GM18517 (cell line): ENCODE results near the gene GABRR3.

Source experiments
- ATAC-seq: cut with Tn5 transposase; IDR thresholded peaks from one replicate; pipeline ENCODE4 v1.9.1; 2021; ENCODE audit warnings: mild to moderate bottlenecking, moderate library complexity; ENCODE audit not compliant: unreplicated experiment

Gene GABRR3

DNA sequence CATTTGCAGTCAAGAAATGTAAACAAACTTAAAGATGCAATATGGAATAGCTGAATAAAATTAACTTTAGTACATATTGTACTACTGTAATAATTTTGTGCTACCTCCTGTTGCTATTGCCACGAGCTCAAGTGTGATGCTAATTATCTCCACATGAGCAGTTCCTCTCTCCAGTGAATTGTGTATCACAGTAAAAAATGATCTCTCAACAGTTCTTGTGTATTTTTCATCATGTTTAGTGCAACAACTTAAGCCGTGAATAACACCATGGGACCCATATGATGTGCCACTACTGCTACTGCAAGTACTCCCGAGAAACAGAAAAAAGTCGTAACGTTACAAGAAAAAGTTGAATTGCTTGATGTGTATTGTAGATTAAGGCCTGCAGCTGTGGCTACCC lies 75.2 kb downstream of the GABRR3 start:
- no peak for ATAC-seq

DNA sequence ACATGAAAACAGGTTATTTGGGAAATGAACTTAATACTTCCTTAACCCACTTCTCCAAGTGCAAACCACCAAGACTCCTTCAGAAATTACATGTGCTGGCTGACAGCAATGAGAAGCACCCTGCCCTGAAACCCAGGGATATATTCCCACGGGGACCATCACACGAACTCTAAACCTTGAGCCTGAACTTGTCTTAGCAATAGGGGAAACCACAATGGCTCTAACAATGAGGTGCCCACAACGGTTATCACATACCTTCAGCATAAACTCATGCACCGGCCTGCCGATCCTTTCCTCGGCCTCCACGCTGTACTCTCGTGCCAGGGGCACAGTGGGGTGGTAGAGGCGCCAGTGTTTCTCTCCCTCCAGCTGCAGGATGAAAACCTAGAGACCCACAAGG lies 76.3 kb downstream of the GABRR3 start:
- no peak for ATAC-seq

DNA sequence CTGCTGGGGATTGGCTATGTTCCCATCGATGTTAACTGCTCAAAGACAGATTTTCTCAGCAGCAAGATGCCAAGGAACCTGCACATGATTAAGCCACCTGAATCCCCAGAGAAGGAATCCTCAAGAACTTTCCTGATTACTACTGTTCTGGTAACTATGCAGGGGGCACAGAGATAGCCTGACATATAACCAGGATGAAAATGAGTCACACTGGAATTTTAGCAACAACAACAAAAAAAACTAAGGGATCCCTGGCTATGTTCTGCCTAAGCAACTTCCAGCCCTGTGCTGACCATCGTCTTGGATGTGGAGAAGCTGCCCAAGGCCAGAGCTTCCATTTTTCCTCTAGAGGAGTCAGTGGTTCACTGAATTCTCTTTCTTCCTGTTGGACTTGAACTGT lies 76.7 kb downstream of the GABRR3 start:
- ATAC-seq, result no peak

DNA sequence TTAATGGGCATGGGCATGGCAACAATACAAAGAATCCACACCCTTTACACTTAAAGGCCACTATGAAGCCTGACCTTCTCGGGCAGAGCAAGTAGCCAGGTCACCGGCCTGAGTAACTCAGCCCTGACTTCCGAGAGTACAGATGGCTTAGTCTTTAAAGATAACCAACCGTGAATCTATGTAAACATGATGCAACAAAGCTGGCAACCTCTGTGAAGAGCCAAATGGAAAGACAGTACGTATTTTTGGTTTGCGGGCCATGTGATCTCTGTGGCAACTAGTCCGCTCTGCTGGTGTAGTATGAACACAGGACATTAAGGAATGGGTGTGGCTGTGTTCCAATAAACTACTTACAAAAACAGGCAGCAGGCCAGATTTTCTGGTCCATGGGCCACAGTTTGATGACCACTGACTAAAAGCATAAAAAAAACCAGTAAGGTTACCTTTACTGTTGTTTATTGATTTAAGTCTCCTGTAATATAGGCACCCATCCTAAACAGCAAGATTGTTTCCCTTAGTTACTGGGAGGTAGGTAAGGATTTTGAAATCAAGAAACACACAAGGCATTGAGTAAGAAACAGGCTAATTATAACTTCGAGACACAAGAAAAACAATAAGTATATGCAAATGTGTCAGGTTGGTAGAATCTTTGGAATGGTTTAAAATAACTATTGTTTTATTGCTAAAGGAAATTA lies 77.4 kb downstream of the GABRR3 start:
- ATAC-seq, result no peak

DNA sequence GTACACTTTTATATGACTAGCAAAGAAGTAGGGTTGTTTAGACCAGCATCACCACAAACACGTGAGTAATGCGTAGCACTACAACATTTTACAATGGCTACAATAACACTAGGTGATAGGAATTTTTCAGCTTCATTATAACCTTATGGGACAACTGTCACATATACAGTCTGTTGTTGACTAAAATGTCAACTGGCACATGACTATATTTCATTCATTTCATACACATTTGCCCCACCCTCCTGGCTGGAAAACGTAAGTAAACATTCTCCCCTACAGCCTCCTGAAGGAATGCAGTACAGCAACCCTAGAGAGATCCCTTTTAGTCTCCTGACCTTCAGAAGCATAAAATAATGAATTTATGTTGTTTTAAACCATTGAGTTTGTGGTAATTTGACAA lies 79.1 kb downstream of the GABRR3 start:
- no peak for ATAC-seq

DNA sequence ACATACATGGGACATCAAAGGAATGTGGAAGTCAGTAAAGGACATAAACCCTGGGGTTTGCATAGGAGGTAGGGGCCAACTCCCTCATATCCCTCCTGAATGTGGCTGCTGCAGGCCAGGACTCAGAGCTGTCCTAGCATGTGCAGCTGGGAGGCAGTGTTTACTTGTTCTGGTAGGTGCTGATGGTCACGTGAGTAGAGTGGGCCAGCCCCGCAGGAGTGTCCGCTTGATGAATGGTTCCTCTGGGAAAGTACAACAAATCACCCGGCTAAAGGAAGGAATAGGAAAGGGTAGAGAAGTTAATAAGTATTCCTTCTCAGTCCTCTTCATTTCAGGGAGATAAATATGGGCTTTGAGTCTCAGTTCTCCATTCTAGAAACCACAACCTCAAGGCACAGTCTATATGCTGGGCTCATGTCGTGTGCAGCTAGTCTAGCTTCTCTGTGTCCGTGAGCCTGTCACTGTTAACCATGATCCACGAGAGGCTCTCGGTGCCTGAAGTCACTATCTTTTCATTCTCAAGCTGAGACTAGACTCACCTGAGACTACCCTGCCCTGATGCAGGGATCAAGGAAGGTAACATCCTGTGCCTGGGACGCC lies 80.8 kb downstream of the GABRR3 start:
- no peak for ATAC-seq

DNA sequence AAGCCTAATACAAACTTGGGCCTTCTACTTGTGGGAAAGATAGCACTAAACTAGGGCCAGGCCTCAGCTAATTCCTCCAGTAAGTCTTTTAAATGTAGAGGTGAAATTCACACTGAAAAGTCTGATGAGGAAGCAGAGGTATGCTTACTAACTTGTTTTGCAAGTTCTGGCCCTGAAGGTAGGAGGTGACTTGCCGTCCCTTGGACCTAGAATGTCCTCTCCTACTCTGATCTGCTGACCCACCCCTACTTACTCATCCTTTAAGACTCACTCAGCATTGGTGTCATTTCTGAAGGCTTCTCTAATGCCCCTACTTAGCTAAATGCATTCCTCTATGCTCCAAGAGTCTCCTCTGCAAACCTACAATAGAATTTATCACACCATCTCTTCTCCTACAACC lies 82.2 kb downstream of the GABRR3 start:
- no peak for ATAC-seq

DNA sequence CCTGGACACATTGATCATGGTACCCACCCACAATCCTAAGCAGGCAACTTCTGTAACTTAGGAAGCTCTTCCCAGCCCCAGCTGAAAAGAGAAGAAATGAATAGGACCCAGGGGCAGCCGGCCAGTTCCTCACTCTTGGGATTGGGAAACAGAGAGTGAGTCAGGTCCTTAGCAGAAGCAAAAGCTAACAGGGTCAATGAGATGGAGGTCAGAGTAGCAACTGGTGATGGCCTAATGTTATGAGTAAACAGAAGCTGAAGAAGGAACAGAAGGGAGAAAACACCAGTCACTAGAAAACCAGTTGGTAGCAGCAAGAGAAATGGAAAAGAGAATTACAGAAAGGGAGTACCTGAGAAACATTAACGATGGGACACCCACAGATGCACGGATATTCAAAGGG lies 82.8 kb downstream of the GABRR3 start:
- no peak for ATAC-seq

DNA sequence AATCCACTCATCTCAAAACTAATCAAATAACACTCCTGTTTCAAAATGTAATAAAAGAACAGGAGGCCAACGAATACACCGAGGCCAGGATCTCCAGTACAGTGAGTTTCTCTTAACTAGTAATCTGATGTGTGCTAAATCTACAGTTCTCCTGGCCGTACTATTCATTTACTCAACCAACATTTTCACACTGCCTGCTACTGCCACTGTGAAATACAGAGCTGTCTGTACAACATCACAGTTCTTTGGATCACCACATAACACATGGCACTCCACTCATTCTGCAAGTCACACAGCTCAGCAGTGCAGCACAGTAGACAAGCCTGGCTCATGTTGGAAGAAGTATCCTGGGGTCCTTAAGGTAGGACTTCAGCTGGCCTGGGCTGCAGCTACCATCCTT lies 84.8 kb downstream of the GABRR3 start:
- ATAC-seq, result no peak

DNA sequence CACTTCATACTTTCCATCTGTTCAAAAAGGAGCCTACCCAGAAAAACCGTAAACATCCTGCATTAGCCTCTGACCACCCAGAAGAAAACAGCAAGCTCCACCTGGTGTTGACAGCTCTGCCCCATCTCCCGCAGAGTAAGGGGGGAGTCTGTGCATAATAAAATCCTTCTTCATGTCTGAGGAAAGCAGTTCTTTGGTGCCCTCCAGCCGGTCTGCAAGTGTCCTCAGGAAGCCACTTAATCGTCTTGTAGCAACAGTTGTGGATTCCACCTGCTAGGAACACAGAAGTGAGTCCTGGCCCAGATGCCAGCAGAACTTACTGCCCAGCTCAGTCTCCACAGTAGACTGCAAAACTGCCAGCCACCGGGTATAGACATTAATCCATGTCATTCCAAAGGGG lies 85.4 kb downstream of the GABRR3 start:
- no peak for ATAC-seq

DNA sequence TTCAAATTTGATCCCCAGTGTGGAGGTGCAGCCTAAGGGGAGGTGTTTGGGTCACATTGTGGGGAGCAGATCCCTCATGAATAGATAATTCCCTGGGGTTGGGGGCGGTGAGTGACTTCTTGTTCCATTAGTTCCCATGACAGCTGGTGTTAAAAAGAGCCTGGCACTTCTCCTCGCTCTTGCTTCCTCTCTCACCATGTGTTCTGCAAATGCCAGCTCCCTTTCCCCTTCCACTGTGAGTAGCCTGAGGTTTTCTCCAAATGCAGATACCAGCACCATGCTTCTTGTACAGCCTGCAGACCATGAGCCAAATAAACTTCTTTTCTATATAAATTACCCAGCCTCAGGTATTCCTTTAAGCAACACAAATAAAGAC lies 86.0 kb downstream of the GABRR3 start:
- no peak for ATAC-seq

DNA sequence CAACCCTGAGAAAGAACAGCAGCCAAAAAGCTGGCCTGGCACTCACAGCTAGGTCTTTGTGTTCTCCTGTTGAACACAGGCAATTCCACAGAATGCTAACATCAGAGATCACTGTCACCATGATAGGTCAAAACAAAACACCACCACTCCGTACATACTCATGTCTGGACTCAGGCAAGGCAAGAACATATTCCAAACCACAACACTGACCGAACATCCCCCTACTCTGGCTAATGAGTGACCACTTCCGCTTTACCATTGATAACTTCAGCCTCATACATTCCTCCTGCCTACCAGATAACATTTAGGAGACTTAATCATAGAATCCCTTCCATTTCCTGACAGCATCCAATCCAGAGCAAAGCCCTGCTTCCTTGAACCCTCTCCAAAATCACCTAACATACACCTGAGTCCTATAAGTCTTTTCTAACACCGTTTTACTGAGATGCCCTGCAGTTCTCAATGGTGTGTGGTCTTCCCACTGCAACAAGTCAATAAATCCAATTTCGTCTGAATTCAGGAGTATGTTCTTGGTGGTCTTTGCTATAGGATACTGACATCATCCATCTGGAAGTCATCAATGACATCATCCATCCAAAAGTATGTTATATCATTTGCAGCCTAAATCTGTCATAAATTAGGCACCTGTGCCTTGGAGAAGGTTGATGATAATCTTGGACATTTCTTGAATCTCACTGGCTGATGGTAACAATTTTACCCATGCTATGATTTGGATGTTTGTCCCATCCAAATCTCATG lies 86.6 kb downstream of the GABRR3 start:
- ATAC-seq, result no peak

DNA sequence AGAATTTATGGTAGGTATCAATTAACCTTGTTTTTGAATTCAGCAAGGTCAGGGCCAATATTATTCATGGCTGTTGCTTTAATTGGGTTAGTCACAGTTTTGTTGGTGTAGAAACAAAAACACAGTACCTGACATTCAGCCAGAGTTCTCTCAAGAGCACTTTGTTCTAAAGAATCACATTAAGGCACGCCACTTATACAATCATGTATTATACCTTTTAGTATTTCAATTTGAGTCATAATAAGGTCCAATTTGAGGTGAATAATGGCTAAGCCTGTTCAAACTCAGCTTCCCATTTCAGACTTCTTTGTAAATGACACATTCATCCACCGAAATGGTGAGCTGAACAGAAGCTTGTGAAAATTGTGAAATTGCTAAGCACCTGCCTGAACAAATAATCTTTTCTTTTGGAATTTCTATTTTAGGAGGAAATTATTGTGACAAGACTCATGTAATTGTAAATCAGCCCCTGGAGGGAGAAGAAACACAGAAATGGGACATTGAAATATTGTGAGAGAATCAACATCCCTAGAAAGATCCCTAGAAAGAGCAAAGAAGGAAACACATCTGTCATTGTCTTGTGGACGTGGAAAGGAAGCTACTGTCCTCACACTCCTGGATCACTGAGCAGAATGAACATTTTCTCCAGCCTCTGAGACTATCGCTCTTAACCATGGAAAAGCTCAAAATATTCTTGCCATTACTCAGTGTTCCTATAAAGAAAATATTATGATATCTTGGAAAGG lies 92.1 kb downstream of the GABRR3 start:
- no peak for ATAC-seq

DNA sequence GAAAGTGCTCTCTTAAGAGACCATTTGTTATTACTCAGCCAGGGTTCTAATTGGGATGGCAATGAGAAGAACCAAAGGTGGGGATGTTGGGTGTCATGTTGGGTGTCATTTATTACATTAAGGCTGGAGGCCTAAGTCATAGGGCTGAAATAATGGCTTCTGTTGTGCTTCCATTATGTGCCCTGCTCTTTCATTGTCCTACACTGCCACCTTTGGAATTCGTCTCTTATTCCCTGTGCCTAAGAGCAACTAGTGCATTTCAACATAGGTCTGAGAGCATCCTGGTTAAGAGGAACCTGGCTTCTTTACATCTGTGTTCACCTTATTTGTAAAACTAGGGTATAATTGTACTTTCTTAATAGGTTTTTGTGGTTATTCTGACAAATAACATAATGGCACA lies 95.1 kb downstream of the GABRR3 start:
- no peak for ATAC-seq

DNA sequence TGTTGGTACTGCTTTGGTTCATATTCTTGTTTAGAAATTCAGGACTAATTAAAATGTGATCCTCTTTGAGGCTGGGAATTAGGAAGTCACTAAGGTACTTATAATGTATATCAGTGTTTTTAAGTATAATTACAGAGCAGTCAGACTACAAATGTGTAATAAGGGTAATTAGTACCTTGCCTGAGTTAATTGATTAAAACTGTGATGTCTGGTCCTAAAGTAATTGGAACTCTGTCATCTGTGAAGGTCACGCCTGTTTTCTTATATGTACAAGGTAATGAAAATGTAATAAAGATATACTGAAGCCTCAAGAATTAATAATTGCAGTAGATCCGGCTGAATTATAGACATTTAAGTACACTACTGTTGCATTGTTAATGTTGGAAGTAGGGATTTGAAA lies 95.7 kb downstream of the GABRR3 start:
- no peak for ATAC-seq

DNA sequence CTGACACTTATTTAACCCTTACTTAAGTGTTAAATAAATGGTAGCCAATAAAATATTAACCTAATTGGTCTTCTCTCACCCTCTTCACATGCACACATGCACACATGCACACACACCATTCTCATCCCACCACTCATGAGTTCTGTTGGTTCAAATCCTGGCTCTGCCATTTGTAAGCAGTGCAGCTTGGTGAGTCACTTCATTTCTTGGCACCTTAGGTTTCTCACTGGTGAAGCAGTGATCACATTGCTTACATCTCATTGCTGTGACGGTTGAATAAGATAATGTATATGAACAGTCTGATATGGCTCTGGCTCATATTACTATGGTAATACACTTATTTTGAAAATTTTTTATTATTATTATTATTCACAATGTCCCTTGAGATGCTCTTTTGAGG lies 96.7 kb downstream of the GABRR3 start:
- no peak for ATAC-seq

DNA sequence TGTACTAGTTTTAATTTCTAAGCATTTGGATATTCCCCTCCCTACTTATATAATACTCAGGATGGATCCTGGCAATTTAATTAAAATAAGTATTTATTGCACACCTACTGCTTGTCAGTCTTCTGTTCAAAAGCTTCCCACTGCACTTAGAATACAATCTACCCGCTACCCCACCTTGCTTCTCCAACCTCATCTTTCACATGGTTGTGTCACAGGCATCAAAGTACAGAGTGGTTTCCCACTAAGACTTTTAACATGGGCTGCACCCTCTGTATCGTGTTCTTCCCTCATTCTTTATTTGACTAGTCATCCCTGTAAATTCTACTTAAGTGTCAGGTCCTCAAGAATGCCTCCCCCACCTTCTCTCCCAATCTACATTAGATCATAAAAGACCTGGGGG lies 97.9 kb downstream of the GABRR3 start:
- ATAC-seq, result no peak

DNA sequence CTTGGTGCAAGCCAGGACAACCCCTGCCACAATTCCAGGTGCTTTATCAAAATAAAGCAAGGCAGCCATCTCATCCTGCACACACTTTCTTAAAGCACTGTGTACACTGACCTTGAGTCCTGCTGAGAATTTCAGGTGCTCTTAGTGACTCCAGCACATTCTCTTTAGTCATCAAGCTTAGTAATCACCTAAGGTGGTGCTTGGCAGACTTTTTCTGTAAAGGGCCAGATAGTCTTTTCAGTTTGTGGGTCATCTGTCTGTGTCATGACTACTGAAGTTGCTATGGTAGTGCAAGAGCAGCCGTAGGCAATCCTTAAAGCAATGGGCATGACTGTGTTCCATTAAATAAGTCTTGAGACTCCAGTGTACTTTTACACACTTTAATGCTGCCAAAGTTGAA lies 99.3 kb downstream of the GABRR3 start:
- ATAC-seq, result no peak
